ENCODE data around the gene CTDSP2. TPM values are rescaled to one million over a fixed set of nuclear protein-coding genes. Genes with fewer than 3 reads are reported as not detected.
A peak's percentile ranks its signal among the peaks of the same experiment; 100 is the strongest.
"Not testable (repeated sequence)": the region's sequence is repeated elsewhere in the genome, so short reads cannot be mapped to it uniquely, and the experiment has no call there.

The CTDSP2 gene
- total RNA-seq, 1 experiment from 2014 or later, result 43.3 TPM

DNA sequence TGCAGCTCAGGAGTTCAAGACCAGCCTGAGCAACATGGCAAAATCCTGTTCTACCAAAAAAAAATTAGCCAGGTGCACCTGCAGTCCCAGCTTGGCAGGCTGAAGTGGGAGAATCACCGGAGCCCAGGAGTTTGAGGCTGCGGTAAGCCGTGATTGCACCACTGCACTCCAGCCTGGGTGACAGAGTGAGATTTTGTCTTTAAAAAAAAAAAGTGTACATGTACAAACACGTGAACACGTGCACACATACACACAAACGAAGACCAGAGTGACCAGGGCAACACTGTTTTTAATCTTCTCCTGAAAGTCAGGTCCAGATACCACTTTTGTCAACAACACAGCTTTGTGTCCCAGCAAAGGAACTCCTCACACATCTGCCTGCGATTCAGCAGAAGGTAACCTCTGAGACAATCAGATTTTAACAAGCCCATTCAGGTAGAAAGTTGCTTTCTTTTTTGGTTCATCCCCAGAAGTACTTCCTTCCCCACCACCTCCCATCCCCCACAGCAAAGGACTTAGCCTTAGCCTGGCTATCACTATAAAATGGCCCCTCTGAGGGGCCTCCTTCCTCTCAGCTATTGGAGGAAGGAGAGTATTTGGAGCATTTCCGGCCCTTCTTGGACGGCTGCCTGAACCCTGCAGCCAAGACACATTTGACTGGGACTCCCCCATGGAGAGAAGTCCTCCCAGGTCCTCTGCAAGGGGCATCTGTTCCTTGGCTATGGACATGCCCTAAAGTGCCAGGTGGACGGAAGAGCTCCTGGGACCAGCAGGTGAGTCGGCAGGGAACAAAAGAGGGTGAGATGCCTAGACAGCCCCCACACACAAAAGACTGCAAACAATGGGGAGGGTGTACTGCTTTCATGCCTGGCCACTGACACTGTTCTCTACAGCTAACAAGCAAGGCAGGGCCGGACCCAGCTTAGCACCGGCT, 9.8 kb downstream of the CTDSP2 start:
- peak; percentile 79 for DNase-seq (ENCODE audit: low read depth)

DNA sequence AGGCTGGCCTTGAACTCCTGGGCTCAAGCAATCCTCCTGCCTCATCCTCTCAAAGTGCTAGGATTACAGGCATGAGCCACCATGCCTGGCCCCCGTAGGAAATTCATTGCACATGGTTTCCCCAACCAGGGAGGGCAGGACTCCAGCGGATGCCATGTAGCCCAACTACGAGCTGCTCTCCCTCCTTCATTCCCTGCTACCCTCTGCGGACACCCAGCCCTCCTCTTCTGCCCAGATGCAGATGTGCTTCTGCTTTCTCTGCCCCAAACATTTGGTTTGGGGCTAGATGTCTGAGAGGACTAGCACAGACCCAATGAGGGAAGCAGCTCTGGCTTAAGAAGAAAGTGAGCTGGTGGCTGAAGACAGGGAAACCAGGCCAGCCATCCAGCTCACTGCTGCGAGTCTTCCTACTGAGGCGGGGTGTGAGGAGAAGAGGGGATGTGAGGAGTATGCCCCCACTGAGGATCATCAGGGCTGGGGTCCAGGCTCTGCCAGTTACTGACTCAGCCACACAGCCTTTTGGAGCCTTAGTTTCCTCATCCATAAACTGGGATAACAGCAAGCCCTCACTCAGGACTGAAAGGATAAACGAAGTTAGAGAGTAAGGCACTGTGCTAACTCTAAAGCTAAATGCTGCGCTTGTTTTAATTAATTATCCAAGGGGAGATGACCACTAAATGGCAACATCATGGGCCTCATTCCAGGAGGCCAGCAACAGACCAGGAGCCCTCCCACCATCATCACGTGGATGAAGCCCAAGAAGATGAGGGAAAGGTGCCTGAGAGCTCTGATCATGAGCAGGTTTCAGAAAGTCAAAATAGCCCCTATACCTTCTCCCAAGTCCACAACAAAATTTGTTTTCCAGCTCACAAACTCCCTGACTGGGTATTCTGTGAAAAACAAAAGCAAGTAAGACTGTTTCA, 10.9 kb downstream of the CTDSP2 start:
- no peak for DNase-seq (ENCODE audit: low read depth)

DNA sequence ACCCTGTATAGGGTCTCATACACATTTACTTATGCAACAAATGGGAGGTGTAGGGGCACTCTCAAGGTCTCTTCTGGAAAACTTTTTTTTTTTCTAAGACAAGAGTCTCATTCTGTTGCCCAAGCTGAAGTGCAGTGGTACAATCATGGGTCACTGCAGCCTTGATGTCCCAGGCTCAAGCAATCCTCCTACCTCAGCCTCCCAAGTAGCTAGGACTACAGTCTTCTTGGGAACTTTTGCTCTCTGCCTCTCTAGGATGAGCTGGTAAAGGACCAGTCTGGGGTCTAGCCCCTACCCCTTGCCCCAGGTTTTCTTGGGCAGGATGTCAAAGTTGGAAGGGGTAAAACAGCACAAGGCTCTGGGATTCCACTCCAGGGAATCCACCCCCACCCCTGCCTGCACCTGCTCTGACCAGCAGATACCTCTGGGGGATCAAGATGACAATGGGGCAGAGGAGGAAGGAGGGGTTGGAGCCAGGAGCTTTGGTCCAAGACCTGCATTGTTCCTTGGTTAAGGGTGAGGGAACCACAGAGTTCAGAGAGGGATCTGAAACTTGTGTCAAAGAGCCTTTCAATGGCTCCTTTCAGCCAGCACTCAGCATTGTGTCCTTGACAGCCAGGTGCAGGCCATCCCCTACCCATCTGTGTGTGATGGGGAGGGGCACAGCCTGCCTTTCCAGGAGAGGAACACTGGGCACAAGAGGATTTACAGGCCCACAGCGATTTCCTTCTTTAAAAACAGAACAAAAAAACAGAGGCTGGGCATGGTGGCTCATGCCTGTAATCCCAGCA, 12.2 kb downstream of the CTDSP2 start:
- no peak for DNase-seq (ENCODE audit: low read depth)

DNA sequence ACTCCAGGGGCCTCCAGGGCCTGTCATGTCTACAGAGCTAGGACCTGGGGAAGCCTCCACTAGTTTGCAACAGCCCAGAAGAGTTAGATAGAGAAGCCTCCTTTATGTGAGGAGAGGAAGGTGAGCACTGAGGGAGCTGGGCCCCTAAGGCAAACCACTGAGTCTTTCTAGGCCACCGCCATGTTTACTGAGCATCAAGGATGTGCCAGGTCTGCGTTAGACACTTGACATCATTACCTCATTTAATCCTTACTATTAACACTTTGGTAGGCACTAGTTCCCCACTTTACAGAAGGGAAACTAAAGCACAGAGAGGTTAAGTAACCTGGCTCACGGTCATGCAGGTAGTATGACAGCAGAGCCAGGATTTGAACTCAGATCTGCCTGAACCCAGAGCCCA, 12.9 kb downstream of the CTDSP2 start:
- DNase-seq (ENCODE audit: low read depth), result no peak

DNA sequence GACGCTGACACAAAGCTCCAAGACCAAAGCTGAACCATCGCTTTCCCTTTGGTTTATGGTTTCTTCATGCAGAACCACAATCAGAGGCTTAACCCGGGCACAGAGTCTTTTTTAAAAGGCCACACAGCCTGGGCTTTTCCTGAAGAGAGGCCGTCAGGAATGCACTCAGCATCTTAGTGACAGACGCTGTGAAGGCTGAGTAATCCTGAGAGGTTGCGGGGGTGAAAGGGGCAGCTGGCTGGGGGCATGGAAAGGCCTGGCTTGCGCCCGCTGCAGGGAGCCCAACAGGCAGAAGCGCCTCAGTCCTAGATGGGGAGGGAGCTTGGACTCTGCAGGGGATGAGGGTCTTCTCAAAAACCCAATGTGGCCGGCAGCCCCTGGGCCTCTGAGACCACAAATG, 13.6 kb downstream of the CTDSP2 start:
- DNase-seq (ENCODE audit: low read depth), result no peak

DNA sequence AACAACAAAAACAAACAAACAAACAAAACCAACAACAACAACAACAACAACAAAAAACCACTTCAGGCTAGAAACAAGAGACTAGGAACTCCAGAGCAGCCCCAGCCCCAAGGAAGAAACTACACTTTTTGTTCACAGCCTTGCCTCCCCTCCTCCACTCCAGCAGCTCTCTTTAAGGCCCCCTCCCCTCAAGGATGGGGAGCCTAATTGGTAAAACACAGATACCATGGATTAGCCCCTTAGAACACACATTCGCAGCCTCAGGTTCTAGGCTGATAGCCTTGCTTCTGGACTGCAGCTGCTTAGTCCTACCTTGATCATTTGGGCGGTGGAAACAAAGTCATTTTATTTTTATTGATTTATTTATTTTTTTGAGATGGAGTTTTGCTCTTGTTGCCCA, 16.1 kb downstream of the CTDSP2 start:
- DNase-seq (ENCODE audit: low read depth), result no peak

DNA sequence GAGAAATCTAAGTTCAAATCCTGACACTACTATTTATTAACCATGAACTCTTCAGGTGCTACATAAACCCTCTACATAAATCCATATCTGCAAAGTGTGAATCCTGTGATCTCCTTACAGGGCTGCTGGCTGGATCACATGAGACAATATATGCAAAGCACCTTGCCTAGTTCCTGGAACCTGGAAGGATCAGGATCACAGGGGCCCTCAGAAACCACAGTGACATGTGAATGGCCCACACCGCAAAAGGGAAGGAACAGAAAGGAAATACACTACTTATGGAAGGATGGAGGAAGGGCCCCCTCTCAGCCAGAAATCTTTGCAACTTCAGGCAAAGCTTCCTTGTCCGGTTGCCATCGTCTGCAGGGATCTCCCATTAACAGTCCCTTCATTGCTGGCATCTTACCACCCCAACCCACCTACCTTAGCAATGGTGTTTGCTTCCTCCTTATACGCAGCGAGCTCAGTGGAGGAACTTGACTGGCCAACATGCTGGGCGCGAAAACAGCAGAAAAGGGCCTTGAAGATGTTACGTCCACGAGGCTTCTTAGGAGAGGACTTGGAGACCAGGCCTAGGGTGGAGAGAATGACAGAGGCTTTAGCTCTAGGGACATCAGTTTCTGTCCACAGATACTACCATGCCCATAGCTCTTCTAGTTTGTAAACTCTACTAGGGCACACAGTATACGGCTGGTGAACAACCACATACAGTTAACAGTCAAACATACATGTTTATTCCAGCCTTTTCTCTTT, 17.3 kb downstream of the CTDSP2 start:
- DNase-seq (ENCODE audit: low read depth), result no peak

DNA sequence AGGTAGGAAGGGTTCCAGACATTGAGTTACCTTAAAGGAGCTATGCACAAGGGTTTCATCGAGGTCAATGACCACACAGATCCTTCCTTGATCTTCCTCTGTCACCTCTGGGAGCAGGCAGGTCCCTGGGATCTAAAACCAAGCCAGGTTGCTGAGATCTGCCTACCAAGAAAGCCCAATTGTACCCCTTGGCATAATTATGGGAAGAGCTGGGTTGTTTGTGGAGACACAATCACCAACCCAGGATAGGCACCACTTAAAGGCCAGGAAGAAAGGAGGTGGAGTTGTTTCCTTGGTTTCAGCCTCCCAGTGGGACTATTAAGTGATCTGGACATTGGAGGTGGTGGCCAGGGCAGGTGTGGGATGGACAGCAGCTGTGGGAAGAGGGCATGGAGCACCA, 19.6 kb downstream of the CTDSP2 start:
- DNase-seq (ENCODE audit: low read depth), result no peak

DNA sequence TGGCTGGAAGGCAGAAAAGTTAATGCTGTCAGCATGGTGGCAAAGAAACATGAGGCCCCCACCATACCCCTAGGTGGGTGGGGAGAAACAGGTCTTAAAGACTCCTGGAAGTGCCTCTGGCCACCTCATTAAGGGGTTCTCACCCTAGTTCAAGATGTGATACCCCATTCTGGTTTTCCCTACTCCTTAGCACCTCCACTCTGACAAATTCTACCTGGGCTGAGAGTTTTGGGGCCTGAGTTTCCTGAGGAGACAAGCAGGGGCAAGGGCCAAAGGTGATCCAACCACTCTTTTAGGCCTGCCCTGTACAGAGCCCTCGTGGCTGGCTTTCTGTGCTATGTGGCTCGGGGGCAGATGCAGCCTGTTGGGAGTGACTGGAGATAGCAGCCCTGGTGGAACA, 20.1 kb downstream of the CTDSP2 start:
- no peak for DNase-seq (ENCODE audit: low read depth)

DNA sequence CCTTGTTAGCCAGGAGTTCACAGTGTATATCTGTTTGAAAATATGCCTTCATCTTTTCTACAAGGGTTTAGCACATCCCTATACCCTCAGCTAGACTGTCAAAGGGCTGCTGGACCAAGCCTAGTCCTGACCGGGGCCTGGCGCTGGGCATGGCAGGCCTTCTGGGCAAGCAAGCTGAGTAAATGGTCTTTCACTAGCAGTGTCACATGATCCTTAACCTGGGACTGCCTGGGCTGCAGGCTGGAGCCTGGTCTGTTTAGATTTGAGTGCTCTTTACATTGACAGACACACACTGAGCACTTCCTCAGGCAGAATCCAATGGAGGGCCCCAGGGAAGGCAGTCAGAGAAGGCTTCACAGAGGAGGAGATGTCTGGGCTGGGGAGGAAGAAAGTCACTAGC, 21.1 kb downstream of the CTDSP2 start:
- DNase-seq (ENCODE audit: low read depth), result no peak

DNA sequence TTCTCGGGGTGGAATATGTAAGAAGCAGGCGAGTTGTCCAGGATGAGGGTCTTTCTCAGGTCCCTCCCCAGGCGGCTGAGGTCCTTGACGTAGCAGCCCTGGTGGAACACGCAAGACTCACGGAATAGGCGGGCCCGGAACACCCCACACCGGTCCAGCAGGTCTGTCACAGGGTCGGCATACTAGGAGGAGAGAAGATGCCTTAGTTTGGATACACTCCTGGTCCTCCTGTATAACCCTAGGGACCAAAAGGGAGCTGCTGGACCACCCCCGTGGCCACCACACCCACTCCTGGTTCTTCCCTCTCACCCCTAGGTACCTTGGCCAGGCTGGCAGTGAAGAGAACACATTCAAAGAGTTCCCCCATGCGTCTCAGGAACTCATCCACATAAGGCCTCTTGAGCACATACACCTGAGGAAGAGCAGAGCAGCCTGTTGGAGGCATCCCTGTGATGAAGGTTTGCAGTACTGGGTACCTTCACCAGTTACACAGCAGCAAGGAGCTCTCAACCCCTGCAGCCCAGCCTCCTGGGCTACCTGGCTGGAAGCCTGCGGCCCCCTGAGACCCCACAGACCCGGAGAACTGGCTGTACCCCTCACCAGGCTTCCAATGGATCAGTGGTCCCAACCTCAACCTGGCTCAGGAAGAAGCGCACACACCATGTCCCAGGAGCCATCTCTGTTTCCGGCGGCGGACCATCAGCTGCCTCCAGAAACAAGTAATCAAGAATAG, 22.5 kb downstream of the CTDSP2 start:
- DNase-seq (ENCODE audit: low read depth), result no peak

DNA sequence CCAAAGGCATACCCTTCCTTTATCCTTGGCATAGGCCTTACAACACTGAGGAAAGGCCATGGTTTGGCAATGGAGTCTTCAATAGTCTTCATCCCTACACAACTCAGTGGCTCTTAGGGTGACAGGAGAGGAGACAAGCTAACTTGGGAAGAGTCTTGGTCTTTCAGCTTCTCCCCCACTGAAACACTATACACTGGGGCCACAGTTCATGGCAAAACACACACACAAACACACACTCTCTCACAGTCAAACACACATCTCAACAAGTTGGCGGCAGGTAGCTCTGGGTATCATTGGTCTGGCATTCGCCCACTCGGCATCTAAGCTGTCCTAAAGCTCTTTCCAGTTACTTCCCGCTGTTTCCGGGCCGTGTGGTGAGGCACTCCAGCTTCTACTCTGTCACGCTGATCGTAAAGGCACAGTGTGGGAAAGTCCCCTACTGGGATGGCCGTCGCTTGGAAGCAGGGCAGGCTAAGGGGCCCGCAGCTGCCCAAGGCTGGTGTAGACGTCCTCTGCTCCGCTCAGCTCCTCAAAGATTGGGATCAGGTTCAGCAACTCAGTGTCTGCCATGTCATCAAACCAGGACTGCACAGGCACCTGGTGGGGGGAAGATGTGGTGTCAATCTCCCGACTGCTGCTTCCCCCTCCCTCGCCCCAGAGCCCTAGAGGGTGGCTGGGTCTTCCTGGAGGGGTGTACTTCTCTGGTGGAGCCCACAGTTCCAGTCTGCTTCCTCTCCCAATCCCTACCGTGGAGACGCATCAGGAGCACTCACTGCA, 23.2 kb downstream of the CTDSP2 start:
- no peak for DNase-seq (ENCODE audit: low read depth)

DNA sequence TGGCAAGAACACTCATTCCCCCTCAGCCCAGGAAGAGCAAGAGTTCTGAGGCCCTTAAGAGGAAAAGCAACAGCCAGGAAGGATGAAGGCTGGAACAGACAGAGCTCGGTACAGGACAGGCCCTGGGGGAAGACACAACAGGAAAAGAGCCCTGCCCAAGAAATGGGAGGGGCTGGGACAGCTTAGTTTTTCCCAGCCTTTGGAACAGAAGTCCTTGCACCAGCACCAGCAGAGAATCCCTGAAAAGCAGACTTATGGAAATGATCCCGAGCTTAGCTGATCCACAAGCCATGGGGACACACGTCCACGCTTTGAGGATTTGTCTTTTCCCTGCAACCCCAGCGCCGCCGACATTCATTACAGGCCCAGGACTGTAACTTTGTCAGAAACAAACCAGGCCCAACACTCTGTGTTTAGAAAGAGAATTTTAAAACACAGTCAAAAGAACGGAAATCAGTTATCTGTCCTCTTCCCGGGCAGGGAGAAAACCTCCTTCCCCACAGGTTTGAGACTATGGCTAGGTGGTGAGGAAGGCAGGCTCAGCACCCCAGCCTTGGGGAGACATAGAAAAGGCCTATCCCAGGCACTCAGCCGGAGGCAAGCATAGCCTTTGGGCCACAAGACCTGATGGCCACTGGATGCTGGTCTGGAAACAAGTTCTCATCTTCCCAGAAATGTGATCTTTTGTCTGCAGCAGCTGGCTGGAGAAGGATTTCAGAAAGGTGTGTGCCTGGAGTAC, 24.0 kb downstream of the CTDSP2 start:
- DNase-seq (ENCODE audit: low read depth), result no peak

DNA sequence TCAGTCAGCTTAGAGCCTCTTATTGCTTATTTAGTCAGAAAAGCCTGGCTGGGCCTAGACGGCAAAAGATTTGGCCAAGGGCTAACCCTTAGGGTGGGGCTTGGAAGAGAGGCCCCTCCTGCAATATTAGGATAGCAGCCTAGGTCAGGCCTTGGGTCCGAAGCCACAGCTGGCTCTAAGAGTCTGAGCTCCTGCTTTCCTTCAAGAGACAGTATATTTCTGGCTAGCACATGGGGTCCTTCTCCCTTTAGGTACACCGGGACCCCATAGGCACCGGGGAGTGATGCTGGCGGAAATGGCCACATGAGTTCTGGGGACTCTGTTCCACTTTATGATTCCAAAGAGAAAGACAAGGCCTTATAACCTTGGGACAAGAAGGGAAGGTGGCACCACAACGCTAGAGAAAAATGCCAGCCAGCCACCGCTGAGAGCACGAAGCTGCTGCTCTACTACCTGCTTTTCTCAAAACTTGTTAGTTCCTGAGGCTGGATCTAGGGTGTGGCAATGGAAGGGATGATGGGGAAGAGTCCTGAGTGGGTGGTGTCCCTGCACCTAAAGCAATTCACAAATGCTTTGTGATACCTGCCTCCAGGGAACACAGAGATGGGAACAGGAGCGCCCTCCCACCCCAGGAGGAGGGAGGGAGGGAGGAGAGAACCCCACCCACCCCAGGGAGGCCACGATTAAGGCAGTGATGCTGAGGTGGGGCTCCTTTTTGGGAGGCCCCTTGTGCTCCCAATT, 24.9 kb downstream of the CTDSP2 start:
- DNase-seq (ENCODE audit: low read depth), result no peak

DNA sequence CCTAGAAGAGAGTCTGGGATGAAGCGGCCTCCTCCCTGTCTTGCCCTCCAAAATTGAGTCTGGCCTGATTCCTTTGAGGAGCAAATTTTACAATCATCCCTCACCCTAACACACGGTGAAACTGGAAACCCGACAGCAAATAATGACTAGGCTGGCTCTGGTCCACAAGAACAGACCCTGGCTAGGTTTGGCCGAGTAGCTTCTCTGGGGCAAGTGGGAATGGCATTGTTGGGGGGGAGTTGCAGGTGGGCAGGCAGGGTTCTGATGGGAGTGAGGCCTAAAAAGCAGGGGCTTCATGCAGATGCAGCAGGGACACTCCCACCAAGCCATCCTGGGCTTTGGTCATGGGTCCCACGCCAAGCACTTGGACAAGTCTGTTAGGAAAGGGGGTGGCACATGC, 25.5 kb downstream of the CTDSP2 start:
- DNase-seq (ENCODE audit: low read depth), result not testable (repeated sequence)

DNA sequence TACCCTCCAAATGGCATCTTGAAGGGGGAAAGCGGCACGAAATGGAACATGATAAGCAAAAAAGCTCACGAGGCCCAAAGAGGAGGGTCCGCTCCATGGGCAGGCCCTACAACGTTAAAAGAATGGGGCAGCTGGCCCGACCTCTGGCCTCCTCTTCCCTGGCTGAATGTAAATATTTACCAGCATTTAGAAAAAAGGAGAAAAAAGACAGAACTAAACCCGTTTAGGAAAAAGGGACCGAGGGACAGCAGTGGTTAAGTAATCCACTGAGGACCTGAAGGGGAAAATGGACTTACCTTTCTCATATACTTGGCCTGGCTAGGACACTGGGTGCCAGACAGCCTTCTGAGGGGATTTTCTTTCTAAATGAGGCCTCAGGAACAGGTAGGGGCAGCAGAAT, 26.4 kb downstream of the CTDSP2 start:
- DNase-seq (ENCODE audit: low read depth), result not testable (repeated sequence)

DNA sequence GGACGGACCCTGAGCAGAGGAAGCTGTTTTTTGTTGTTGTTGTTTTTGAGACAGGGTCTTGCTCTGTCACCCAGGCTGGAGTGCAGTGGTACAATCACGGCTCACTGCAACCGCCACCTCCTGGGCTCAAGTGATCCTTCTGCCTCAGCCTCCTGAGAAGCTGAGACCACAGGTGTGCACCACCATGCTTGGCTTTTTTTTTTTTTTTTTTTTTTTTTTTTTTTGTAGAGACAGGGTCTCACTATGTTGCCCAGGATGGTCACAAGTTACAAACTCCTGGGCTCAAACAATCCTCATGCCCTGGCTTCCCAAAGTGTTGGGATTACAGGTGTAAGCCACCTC, 28.6 kb downstream of the CTDSP2 start:
- not testable (repeated sequence) for DNase-seq (ENCODE audit: low read depth)

All from HT1080 (cell line).